ENCODE measurements around the gene OBSL1. TPM values are rescaled to one million over a fixed set of nuclear protein-coding genes. Genes with fewer than 3 reads are reported as not detected.
A peak's percentile ranks its signal among the peaks of the same experiment; 100 is the strongest.

Gene OBSL1
- total and polyA plus RNA-seq, 10 of the 15 experiments (the other 5 are each of a cell fraction or from before 2014, with no cell fraction given): 0.14 to 0.77 TPM; not detected in 8

- TF ChIP-seq EED (IDR thresholded peaks at IDR 0.05; ENCODE audit: low read depth) (no peak), RUNX3 (IDR thresholded peaks at IDR 0.05; ENCODE audit: low read length) (no peak), SMC3 (IDR thresholded peaks at IDR 0.05; ENCODE audit: borderline replicate concordance, low read length) (no peak), SRF (IDR thresholded peaks at IDR 0.05; ENCODE audit: low read depth in 2 of 2, low read length in 2 of 2) (no peak), CBFB (IDR thresholded peaks at IDR 0.05; ENCODE audit: low read depth) (no peak)
- TF ChIP-seq, protein P1, sequence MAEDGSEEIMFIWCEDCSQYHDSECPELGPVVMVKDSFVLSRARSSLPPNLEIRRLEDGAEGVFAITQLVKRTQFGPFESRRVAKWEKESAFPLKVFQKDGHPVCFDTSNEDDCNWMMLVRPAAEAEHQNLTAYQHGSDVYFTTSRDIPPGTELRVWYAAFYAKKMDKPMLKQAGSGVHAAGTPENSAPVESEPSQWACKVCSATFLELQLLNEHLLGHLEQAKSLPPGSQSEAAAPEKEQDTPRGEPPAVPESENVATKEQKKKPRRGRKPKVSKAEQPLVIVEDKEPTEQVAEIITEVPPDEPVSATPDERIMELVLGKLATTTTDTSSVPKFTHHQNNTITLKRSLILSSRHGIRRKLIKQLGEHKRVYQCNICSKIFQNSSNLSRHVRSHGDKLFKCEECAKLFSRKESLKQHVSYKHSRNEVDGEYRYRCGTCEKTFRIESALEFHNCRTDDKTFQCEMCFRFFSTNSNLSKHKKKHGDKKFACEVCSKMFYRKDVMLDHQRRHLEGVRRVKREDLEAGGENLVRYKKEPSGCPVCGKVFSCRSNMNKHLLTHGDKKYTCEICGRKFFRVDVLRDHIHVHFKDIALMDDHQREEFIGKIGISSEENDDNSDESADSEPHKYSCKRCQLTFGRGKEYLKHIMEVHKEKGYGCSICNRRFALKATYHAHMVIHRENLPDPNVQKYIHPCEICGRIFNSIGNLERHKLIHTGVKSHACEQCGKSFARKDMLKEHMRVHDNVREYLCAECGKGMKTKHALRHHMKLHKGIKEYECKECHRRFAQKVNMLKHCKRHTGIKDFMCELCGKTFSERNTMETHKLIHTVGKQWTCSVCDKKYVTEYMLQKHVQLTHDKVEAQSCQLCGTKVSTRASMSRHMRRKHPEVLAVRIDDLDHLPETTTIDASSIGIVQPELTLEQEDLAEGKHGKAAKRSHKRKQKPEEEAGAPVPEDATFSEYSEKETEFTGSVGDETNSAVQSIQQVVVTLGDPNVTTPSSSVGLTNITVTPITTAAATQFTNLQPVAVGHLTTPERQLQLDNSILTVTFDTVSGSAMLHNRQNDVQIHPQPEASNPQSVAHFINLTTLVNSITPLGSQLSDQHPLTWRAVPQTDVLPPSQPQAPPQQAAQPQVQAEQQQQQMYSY (CRISPR knock-in tag; IDR thresholded peaks at IDR 0.05): no peak
- TF ChIP-seq, protein P2, sequence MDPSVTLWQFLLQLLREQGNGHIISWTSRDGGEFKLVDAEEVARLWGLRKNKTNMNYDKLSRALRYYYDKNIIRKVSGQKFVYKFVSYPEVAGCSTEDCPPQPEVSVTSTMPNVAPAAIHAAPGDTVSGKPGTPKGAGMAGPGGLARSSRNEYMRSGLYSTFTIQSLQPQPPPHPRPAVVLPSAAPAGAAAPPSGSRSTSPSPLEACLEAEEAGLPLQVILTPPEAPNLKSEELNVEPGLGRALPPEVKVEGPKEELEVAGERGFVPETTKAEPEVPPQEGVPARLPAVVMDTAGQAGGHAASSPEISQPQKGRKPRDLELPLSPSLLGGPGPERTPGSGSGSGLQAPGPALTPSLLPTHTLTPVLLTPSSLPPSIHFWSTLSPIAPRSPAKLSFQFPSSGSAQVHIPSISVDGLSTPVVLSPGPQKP (IDR thresholded peaks at IDR 0.05; ENCODE audit: low read depth, low read length): no peak
- TF ChIP-seq, protein P3, sequence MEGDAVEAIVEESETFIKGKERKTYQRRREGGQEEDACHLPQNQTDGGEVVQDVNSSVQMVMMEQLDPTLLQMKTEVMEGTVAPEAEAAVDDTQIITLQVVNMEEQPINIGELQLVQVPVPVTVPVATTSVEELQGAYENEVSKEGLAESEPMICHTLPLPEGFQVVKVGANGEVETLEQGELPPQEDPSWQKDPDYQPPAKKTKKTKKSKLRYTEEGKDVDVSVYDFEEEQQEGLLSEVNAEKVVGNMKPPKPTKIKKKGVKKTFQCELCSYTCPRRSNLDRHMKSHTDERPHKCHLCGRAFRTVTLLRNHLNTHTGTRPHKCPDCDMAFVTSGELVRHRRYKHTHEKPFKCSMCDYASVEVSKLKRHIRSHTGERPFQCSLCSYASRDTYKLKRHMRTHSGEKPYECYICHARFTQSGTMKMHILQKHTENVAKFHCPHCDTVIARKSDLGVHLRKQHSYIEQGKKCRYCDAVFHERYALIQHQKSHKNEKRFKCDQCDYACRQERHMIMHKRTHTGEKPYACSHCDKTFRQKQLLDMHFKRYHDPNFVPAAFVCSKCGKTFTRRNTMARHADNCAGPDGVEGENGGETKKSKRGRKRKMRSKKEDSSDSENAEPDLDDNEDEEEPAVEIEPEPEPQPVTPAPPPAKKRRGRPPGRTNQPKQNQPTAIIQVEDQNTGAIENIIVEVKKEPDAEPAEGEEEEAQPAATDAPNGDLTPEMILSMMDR (IDR thresholded peaks at IDR 0.05 in 2 of 3, conservative IDR thresholded peaks at IDR 0.05 in 1 of 3; ENCODE audit: control insufficient read depth in 2 of 3, extremely low read depth in 1 of 3, insufficient read depth in 1 of 3, low read depth in 3 of 3, low read length in 3 of 3): peak; percentile 41 to 70 (median 45)
Measured at GRCh38 chr2:219560037-219560892, 11.1 kb downstream of the OBSL1 start (continued).
